Epidermal melanocyte (primary cell): ENCODE data around the gene SYNC.
"Not testable (repeated sequence)": the region's sequence is repeated elsewhere in the genome, so short reads cannot be mapped to it uniquely, and the experiment has no call there.

Source experiments
- DNase-seq: peaks from one replicate; pipeline ENCODE4 v3.0.0; 2011; ENCODE audit warnings: low spot score; ENCODE audit not compliant: insufficient read length

SYNC gene

GRCh38 chr1:32724678-32725614 lies 22.4 kb upstream of the SYNC start:
- DNase-seq = peak; percentile 70

- peak; percentile 30 for DNase-seq
These were observed 17.2 kb upstream of the SYNC start for GRCh38 chr1:32719681-32720275.

- DNase-seq = no peak
These were observed 16.0 kb upstream of the SYNC start for GRCh38 chr1:32718527-32718926.

GRCh38 chr1:32718036-32718435 lies 15.5 kb upstream of the SYNC start:
- no peak for DNase-seq

- no peak for DNase-seq
These were observed 14.9 kb upstream of the SYNC start for GRCh38 chr1:32717503-32717902.

- DNase-seq = no peak
These were observed 14.0 kb upstream of the SYNC start for GRCh38 chr1:32716312-32717148.

GRCh38 chr1:32715901-32716311 lies 13.3 kb upstream of the SYNC start:
- DNase-seq = no peak

GRCh38 chr1:32714277-32714676 lies 11.7 kb upstream of the SYNC start:
- DNase-seq = no peak

- DNase-seq = no peak
These were observed 10.5 kb upstream of the SYNC start for GRCh38 chr1:32713081-32713480.

- not testable (repeated sequence) for DNase-seq
These were observed 8.7 kb upstream of the SYNC start for GRCh38 chr1:32711221-32711620.

GRCh38 chr1:32709476-32709875 lies 6.9 kb upstream of the SYNC start:
- no peak for DNase-seq

GRCh38 chr1:32709075-32709474 lies 6.5 kb upstream of the SYNC start:
- no peak for DNase-seq

GRCh38 chr1:32706491-32706890 lies 3.9 kb upstream of the SYNC start:
- no peak for DNase-seq

- no peak for DNase-seq
These were observed 2.9 kb upstream of the SYNC start for GRCh38 chr1:32705516-32705915.

GRCh38 chr1:32703479-32704291 lies 1.1 kb upstream of the SYNC start:
- peak; percentile 82 for DNase-seq

- DNase-seq = no peak
These were observed 495 bp downstream of the SYNC start for GRCh38 chr1:32701951-32702598.

- no peak for DNase-seq
These were observed 1.1 kb downstream of the SYNC start for GRCh38 chr1:32701421-32701911.

GRCh38 chr1:32696996-32697395 lies 5.6 kb downstream of the SYNC start:
- DNase-seq = not testable (repeated sequence)

GRCh38 chr1:32696041-32696440 lies 6.5 kb downstream of the SYNC start:
- no peak for DNase-seq
